Activated CD4-positive, alpha-beta T cell treated with anti-CD3 and anti-CD28 coated beads, Interleukin-2, amount 50 U/mL, for 24 hours (primary cell): ENCODE data around the gene RASA3.
"Not testable (repeated sequence)": the region's sequence is repeated elsewhere in the genome, so short reads cannot be mapped to it uniquely, and the experiment has no call there.

ENCODE experiments used
- DNase-seq, 2 donors: peaks; one replicate each; pipeline ENCODE4 v3.0.0-alpha.2; 2020; ENCODE audit warnings: low read depth in 1 of 2, low spot score in 1 of 2

The RASA3 gene

DNA sequence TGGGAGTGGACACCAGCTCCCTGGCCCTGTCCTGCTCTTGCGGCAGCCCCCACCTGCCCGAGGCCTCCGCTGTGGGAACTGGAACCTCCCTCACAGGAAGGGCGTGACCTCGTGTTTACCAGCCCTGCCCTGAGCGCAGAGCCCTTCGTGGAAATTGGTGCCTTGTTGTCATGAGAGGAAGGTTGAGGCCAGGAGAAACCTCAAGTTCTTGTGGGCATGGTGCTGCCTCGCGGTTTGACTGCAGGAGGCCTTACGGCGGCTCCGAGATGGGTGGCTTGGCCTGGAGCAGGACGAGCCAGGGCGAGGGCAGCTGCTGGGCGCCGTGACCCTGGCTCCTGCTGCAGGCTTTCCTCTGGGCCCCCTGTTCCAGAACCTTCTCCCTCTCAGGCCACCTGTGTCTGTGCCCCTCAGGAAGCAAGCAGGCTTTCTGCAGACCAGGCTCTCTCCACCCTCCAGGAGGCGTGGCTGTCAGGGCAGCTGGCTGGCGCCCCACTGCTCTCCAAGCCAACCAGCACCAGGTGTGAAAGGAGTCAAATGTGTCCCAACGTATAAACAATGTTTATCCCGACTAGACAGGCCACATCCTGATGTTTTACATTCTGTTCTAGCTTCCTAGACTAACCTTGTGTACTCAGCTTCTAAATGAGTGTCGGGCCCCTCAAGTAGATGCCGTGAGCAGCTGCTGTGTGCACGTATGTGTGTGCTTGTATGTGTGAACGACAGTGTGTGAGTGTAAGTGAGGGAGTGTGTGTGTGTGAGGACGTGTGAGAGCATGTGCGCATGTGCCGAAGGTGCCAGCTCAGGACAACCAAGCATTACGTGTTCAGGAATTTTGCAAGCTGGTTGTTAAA, 10.4 kb upstream of the RASA3 start:
- no peak for DNase-seq

DNA sequence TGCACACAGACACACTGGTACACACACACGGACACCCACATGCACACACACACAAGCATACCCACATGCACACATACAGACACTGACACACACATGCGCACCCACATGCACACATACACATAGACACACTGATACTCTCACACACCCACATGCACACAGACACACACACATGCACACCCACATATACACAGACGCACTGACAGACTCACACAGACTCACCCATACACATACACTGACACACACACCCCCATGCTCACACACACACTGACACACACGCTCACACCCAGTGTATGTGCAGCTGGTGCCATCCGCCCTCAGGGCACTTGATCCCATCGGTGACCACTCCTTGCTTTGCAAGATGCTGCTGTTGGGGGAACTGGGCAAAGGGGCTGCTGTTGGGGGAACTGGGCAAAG, 9.7 kb upstream of the RASA3 start:
- DNase-seq, result no peak

DNA sequence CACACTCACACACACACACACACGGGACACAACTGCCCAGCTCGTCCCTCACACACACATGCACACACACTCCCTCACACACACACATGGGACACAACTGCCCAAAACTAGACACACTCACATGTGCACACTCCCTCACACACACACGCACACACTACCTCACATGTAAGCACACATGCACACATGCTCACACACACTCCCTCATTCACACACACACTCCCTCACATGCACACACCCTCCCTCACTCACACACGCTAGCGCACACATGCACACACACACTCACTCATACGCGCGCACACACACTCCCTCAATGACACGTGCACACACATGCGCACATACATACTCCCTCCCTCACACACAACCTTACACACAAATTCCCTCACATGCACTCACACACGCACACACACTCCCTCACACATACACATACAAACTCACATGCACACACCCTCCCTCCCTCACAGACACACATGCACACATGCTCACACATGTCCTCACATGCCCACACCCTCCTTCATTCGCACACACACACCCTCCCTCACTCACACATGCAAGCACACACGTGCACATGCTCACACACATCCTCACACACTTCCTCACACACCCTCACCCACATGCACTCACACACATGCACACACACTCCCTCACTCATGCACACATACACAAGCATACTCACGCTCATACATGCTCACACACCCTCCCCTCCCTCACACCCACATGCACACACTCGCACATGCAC, 9.0 kb upstream of the RASA3 start:
- no peak for DNase-seq

DNA sequence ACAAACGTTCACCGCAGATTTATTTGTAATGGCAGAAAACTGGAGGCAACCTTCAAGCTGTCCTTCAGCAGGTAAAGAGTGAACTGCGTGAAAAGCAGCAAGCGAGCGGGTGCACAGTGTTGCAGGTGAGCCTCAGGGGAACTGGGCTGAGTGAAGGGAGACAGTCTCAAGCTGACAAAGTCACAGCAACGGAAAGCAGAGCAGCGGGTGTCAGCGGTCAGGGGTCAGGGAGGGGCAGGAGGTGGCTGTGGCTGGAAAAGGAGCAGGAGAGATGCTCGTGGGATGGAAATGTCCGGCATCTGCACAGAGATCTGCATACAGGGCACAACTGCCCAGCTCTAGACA, 8.5 kb upstream of the RASA3 start:
- DNase-seq, result no peak

DNA sequence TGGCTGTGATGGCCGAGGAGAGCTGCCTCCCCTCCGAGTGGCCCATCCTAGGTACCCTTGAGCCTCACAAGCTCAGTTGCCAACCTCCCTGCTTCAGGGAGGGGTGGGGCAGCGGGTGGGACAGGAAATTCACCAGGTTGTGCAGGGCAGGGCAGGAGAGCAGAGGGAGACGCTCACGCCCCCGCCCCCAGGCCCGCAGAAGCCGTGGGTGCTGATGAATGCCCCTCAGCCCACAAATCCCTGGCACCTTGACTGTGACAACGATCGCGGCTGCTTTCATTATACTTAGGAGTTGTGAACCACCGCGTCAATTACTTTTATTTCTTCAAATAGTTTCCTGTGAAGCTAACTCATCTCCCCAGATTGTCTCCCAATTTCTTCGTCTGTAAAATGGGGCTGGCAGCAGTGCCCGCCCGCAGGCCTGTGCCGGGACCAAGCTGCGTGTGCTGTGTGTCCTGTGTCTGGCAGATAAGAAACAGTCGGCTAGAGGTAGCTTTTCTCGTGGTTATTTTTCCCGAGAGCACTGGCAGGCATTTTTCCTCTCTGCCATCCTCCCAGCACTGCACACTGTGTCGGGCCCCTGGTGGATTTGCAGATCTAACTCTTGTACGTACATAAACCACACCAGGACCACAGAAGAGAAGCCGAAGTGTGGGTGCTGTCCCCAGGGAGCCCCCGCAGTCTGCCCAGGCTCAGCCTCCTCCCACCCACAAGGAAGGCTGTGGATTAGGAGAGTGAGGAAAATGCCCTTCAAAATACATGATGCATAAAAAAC, 7.9 kb upstream of the RASA3 start:
- DNase-seq, result no peak

DNA sequence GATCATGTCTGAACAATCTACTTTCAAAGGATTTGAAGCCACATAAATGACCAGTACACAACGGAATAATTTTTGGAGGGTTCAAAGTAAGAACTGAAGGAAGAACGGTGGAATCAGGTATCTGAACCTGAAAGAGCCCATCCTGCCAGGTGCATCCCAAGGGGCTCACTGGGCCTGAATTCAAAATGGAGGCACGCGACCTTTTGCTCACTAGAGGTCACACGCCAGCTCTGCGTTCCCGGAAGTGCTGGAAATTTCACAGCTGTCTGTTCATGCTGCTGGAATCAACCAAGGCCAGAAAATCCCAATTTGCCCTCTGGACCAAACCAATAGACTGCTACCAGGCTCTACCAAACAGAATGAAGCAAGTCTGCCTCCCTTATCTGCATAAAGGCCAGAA, 4.2 kb upstream of the RASA3 start:
- DNase-seq, result no peak

DNA sequence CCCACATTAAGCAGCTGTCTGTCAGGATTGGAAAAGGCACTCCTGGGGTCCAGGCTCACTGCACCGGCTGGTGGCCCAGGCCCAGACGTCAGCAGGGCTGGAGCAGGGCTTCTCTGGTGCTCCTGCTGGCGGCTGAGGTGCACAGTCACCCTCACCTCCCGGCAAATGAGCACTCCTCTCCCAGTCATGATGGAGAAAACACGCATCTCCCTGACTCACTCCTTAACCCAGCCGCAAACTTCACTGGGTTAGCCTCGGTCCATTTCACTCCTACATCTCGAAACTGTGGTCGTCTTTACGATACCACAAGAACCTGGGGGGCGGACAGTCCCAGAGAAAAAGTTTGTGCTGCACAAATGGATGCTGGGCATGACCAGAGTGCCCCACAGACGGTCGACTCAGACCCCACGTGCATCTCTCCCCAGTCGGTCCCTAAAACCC, 3.3 kb upstream of the RASA3 start:
- no peak for DNase-seq

DNA sequence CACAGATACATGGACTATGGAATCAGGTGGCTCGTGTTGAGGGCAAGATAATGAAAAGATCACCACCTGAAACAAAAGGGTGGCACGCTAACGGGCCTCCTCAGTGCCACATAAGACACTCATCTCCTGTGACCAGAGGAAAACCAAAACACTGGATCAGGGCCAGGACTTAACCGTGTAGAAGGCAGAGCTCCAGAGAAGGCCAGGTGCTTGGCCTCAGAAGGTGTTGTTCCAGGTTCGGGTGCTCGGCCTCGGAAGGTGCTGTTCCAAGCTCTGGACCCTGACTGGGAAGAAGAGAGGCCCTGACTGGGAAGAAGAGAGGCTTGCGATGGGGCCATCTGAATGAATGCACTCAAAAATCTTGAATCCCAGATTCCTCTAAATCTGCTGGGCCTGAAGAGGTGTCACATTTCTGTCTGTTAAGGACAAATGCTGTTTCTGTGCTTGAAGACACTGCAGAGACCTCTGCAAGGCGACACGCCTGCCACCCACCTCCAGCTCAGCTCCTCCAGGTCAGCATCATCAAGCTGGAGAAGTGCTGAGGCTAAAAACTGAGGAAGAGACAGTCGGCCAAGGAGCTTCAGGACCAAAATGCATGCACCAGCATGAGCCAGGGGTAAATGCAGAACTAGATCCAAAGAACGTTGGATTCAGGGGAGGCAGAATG, 2.7 kb upstream of the RASA3 start:
- no peak for DNase-seq

DNA sequence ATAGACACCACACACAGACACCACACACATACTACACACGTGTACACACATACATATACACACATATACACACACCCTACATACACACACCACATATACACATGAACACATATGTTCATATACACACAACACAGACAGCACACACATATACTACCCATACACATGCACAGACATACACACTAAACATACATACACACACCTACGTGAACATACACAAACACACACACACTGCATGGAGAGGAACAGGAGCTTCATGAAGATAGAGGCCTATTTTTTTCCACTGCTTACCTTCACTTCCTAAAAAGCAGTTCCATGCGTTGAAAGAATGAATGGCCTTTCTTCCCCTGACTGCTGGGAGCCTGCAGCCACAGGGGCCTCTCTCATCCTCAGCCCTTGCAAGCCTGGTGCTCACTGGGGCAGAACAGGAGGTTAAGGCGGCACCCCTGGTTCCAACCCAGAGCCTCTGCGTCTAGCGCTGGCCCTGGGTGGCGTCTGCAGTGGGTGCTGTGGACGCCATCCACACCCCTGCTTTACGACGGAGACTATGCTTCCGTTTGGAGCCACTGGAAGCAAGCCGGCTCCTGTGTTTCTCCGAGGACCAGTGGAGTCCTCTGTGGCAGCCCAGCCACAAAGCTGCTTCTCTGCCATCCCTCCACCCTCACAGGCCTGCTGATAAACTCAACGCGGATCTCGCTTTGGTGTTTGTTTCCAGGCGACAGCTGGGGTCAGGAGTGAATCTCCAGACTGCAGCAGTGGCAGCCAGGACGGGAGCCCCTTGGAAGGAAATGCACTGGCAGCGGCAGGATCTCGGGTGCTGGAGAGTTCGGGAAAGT, 1.9 kb upstream of the RASA3 start:
- DNase-seq, result no peak

DNA sequence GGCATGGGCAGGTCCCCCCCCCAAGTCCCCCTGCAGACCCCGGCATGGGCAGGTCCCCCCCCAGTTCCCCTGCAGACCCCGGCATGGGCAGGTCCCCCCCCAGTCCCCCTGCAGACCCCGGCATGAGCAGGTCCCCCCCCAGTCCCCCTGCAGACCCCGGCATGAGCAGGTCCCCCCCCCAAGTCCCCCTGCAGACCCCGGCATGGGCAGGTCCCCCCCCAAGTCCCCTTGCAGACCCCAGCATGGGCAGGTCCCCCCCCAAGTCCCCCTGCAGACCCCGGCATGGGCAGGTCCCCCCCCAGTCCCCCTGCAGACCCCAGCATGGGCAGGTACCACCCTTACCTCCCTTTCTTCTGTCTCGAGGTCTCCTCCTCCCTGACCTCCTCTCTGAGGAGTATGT, 1.1 kb upstream of the RASA3 start:
- DNase-seq, result not testable (repeated sequence)

DNA sequence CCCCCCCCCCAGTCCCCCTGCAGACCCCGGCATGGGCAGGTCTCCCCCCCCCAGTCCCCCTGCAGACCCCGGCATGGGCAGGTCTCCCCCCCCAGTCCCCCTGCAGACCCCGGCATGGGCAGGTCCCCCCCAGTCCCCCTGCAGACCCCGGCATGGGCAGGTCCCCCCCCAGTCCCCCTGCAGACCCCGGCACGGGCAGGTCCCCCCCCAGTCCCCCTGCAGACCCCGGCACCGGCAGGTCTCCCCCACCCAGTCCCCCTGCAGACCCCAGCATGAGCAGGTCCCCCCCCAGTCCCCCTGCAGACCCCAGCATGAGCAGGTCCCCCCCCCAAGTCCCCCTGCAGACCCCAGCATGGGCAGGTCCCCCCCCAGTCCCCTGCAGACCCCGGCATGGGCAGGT, 703 bp upstream of the RASA3 start:
- DNase-seq, result not testable (repeated sequence)

DNA sequence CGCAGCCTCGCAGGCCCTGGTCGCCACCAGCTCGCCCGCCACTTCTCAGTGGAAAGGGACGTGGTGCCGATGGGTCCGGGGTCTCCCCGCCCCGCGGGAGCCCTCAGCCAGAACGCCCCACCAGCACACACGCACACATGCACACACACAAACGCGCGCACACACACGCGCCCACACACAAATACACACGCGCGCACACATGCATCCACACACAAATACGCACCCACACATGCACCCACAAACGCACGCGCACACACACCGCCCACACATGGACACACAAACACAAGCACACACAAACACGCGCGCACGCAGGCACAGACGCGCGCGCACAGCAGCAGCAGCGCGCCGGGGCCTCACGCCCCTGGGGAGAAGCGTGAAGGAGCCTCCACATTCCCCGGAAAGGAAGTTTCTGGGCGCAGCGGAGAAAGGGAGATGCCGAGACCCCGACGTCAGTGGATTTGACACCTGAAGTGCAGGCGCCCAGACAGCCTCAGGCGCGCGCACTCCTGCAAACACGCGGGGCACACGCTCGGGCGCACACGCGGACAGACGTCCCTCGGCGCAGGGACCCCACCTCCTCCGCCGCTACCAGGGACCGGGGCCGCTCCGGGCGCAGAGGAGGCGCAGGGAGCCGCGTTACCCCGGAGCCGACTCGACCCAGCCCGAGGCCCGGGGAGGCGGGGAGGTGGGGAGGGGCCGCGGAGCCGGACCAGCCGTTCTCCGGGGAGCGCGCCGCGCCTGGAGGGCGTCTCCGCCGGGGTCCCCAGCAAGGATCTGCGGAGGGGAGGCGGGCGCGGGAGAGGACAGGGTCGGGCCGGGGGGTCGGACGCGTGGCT, 622 bp downstream of the RASA3 start:
- no peak for DNase-seq

DNA sequence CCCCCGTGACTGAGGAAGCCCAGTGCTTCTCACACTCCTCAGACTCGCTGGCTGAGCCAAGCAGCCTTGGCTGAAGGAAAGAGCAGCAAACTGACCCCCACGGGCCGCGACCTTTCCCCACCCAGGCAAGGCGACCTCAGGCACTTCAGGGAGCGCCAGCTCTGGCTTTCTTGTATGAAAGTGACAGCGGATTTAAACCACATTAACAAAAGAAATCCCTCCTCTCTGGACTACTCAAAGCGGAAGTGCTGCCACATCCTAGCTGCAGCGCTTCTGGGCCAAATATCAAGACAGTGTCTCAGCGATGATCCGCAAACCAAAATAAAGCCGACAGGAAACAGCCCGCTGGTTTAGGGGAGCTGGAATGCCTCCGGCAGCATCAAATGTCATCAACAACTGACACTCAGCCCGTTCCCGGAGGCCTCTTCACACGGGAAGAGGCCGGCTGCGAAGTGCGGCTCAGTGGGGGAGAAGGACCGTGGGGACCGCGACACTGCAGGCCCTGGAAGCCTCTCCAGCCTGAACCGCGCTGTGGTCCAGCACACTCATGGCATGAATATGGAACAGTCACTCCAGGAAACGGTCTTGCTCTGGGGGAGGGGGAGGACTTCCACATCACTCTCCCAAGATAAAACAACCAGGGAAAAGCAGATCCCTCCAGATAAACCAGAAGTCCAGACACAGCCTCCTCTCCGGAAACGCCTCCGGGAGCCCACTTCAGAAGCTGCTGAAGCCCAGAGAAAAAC, 1.4 kb downstream of the RASA3 start:
- DNase-seq, result no peak

DNA sequence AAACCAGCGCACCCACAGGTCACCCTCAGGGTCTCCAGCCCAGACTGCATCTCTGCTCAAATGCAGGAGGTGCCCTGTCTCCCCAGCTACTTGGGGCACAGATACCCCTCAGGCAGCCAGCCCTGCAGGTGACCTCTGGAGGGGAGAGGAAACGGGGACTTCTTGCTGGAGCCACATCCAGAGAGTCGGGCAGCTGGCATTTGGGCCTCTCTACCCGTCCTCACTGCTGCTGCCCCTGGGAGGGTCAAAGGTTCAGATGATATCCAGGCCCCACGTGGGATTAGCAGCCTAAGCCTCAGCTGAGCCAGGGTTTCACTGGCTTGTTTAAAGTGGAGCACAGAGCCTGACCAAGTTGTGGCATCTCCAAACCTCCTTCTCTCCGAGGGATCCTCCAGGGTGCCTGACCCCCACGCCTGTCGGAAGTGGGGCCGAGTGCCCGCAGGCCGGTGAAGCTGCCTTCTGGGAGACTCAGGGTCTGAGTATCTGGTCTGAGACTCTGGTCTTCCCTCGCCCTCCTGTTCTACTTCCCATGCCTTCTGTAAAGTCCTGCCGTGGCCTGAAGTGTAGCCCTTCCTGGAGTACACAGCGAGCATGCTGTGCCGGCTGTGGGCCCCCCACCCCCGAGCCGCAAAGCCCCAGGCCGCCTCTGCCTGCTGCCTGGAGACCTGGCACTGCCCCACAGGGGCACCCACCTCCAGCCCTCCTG, 2.1 kb downstream of the RASA3 start:
- DNase-seq, result no peak

DNA sequence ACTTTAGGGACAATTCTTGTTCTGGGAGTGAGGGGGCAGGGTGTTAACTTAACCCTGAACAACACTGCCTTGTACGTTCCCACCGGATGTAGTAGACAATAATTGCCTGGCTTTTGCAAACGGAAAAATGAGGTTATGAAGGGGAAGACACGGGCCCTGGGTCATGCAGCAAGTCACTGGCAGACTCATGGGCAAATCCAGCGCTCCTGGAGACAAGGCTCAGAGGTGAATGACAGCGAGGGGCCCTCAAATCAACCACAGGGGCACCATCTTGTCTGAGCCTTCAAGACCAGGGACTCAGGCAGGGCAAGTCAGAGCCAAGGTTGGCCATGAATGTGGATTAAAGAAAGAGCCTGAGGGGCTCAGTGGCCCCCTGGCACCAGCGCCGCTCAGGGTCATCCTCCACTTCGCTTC, 2.8 kb downstream of the RASA3 start:
- DNase-seq, result no peak

DNA sequence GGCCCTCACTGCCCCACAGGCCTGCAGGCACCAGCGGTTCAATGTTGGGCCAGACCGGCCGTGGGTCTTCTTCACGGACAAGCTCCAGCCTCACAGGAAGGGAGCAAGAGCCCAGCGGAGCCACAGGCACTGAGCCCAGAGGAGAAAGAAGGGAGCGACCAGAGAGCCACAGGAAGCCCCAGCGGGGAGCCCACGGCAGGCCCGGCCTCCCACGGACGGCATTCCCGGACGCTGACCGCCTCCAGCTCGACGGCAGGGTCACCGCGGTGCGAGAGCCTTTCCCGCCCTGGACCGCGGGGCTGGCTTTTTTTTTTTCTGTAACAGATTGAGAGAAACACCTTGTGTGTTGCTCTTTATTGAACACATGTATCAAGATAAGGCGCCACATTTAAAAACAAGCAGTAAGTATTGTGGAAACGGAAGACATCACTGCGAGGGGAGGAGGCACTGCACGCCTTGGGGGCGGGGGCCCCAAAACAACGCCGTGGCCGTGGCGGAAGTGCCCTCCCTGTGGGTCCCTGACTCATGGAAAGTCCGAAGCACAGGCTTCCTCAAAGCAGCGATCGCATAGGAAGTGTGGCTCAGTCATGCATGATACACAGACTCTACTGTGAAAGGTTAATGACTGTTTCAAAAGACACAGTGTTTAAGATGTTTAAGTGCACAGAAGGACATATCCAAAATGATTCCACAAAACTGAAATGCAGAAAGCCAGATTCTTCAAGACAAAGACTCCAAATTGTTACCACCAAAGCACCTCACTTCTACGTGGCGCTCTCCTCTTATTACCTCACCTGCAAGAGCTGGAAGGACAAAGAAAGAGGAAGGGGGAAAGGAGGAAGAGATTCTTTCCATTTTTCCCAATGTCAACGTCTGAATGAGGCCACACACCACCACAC, 3.5 kb downstream of the RASA3 start:
- DNase-seq, result peak; percentile 73 to 92

DNA sequence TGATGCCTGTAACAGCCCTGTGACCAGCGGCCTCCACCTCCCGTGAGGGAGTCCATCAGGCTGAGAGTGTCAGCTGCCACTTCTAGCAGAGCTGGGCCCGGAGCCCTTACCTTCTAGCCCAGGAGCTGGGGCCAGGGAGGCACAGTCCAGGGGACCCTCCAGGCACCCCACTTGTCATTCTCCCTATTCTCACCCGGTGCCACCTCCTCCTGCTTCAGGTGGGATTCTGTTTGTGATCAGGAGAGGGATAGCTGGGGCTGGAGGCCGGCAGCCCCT, 4.1 kb downstream of the RASA3 start:
- DNase-seq, result no peak
